ENCODE results near the gene UBD.
A peak's percentile ranks its signal among the peaks of the same experiment; 100 is the strongest.

Gene UBD

DNA sequence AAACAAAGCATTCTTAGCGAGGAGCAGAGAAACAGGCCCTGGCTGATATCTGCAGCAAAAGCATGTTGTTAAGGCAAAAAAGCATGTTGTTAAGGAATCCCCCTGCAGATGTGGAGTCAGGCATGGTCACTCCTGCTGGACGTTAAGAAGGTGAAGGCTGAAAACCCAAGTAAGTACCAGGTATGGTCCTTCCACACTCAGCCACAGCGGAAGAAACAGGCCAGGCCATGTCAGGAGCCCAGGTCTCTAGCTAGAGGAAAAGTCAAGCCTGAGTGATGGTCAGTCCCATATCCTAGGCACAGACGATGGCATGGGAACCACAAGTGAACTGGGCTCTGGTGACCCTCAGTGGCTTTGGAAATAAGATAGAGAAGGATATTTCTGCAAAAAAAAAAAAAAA lies 39.3 kb downstream of the UBD start:
- DNase-seq = no peak

DNA sequence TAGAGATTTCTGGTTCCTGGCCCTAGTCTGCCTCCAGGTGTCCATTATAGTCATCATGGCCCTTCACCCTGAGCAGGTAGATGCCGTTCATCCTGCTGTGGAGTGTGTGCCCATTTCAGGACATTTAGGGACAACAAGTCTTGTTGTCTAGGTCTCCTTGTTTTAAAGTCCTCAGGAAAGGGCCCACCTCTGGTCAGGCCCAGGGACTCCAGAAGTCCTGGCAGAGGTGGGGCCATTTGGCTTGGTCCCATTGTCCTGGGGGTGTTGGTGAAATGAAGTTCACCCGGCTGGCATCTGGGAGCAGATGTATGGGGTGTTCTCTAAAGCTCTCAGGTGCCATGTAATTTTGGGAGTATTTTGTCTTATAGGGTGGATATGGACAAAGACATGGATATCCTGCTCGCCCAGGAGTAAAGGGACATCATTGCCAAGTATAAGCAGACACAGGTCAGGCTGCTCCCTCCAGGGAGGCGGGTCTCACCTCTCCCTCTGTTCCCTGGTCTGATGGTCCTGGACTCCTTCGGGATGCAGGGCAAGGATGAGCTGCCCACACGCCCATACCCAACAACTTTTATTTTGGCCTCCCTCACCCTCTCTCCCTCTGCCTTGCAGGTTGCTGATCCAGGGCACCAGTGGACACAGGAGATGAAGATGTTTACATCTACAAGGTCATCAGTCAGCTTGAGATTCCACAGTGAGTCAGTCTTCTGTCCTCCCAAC lies 40.1 kb downstream of the UBD start:
- no peak for DNase-seq

DNA sequence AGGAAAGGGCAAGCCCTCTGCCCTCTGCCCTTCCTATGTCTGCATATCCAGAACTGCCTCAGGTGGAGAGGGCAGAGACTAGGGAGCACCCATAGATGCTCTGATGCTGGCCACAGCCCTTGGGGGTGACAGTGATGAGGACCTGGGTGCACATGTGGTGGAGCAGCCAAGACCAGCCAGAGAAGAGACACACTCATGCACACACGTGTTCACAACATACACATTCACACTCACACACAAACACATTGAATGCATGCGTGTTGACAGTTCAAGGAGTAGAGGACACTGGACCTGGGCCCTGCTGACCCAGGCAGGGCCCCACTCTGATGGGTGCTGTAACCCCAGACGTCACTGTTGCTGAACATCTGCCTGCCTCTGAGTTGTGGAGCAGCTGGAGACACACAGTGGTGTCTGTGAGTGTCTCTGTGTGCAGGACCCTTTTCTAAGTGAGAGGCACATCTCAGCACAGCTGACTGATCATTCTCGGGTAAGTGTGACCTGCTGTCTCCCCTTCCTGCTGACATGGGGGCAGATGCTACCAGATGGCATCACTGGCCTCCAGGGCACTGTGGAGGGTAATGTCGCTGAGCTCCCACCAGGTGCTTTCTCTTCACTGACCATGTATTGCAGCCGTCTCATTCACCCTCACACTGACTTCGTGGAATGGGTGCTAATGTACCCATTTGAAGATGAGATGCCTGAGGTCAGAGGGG lies 41.6 kb downstream of the UBD start:
- no peak for DNase-seq

DNA sequence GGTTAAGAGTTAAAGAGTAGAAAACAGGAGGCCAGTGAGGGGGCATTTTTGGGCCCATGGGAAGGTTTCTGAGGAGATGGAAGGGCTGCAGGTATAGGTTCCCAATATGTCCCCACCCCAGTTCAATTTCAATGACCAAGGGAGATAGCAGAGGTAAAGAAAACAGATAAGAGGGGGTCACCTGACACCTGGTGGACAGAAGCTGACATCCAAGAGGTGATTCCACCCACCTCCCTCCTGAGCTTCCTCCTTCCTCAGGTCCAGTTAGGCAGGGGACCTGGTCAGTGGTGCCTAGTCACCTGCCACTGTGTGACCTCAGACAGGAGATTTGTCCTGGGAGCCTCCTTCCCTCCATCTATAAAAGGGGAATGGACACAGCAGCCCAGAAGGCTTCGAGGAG lies 42.3 kb downstream of the UBD start:
- no peak for DNase-seq

DNA sequence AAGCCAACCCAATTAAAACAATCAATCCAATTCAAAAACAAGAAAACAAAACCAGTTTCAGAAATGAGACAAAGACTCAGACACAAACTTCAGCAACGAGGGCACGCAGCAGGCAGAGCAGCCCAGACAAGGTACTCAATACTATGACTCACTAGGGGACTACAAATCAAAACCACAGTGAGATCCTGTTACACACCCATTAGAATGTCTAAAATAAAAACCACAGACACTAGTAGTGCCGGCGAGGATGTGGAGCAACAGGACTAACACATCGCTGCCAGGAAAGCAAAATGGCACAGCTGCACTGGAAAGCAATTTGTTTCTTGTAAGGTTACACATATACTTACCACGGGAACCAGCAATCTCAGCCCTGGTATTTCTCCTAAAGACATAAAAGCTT lies 43.4 kb downstream of the UBD start:
- peak; percentile 67 for DNase-seq

DNA sequence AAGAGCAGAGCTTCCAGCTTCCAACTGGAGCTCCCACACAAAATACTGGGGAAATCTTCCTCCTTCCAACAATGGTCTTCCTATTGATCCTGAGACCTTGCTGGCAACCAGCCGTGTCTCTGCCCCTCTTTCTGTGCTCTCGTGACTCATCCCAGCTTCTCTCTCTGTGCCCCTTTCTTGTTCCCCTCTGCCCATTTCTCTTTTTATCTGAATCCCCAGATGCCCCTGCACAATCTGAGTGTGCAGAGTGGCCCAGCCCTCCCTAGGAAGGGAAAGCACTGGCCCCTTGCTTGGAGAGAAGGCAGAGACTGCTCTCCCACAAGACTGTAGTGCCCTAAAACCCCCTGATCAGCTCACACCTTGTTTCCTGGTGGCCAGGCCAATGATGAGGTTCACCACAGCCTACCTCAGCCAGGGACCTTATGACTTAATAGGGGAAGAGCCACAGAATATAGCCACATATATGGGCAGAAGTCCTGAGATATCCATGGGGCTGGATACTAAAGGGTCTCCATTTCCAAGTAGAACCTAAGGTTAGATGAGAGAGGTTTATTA lies 48.7 kb downstream of the UBD start:
- no peak for DNase-seq

DNA sequence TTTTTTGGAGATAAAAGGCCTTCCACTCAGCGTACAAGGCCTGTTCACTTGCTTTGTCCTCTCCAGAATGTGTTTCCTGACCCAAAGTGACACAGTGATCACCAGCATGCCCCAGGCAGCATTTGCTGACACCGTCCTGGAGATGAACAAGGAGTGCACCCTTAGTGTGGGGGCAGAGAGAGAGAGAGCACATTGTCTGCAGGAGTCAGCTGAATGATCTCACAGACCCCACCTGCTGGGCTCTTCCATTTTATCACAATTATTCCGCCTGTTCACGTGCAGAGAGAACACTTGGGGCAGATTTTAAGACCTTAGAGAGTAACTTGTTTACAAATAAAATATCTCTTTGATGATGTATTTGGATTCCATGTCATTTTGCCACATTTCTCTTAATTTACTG lies 49.3 kb downstream of the UBD start:
- peak; percentile 45 for DNase-seq

DNA sequence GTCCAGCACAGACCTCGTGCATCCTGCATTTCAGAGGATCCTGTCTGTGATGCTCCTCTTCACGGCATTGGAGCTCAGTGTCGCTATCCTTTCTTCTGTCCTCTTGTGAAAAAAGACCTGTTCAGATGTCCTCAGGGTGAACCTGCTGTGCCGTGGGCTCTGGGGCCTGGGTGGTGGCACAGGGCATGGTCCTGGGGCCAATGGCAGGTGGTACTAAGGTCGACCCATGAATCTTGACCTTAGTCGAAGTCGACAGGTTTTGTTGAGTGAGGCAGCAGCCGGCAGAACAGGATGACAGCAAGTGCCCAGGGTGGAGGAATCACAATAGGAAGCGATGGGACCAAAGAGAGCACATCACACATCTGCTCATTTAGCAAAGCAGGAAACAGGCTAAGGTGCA lies 49.8 kb downstream of the UBD start:
- no peak for DNase-seq

DNA sequence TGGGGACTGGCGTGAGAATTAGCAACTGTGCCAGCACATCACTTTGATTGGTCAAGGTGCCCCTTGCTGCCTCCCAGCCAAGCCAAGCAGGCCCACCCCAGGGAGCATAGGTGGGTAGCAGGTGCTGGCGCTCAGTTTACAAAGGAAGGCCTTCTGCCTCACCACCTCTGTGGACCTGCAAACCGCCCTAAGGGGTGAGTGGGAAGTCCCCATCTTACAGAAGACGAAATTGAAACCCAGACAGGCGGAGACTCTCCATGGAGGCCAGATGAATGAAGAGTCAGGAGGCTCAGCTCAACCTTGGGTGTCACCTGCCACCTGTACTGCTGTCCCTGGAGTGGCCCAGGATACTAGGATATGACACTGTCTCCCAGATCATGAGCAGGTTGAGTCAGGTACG lies 50.3 kb downstream of the UBD start:
- no peak for DNase-seq

DNA sequence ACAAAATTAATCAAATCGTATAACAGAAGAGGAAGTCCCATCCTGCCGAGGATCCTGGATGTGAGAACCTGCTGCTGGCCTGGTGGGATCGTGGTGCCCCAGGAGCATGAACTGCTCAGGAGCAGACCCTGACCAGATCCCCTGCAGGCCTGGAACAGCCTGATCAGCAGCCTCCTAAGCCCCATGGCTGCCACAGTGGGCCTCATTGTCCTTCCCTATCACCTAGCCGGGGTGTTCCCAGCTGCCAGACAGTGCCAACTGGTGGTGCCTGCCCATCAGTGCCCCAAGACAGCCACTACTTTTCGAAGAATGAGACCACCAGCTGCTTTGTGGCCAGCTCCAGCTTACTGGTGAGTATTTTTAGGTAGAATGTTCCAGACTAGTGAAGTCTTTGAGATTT lies 52.2 kb downstream of the UBD start:
- no peak for DNase-seq

DNA sequence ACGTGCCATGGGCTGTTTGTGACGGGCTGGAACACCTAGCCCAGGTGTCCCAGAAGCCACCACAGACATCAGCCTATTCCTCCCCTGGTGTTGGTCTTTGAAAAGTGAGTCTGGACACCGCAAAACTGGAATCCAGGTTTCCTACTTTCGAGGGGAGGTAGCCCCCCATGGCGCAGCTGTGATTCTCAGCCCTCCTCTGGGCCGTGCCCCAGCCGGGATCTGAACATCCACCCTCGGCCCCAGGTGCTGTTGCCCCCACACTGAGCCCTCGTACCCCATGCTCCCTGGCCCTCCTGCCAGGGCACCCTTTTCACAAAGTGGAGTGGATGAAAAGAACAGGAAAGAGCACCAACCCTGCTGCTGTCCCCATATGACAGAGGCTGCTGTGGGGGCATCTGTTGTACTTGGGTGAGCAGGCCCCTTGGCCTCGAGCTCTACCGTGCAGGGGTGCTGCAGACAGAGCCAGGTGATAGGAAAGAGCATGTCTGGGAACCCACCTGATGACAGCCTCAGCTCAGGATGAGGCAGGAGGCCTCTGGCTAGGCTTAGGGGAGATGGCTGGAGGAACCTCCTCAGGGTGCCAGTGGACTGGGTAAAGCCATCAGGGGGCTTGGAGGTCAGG lies 53.0 kb downstream of the UBD start:
- DNase-seq = no peak

DNA sequence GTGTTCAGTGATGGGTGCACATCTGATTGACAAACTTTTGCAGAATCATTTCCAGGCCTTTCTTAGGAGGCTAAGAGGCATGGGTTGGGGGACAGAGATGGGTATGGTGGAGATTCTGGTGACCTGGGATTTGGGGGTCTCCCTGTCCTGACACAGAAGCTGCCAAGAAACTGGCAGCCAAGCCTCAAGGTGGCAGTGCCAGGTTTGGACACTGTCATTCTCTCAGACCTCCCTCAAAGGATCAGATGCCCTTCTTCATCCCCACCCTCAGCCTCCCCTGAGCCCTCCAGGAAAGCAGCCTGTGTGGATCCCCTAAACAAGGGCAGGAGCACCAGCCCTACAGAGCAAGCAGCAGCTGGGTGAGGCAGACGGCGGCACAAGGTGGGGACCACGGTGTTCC lies 53.7 kb downstream of the UBD start:
- no peak for DNase-seq
